HG02759 (cell line): Measurements from ENCODE around the gene PCK2.

Source experiments
- ATAC-seq: cut with Tn5 transposase; IDR thresholded peaks from one replicate; pipeline ENCODE4 v1.9.1; 2021; ENCODE audit warnings: mild to moderate bottlenecking, moderate library complexity; ENCODE audit not compliant: unreplicated experiment

PCK2 gene

DNA sequence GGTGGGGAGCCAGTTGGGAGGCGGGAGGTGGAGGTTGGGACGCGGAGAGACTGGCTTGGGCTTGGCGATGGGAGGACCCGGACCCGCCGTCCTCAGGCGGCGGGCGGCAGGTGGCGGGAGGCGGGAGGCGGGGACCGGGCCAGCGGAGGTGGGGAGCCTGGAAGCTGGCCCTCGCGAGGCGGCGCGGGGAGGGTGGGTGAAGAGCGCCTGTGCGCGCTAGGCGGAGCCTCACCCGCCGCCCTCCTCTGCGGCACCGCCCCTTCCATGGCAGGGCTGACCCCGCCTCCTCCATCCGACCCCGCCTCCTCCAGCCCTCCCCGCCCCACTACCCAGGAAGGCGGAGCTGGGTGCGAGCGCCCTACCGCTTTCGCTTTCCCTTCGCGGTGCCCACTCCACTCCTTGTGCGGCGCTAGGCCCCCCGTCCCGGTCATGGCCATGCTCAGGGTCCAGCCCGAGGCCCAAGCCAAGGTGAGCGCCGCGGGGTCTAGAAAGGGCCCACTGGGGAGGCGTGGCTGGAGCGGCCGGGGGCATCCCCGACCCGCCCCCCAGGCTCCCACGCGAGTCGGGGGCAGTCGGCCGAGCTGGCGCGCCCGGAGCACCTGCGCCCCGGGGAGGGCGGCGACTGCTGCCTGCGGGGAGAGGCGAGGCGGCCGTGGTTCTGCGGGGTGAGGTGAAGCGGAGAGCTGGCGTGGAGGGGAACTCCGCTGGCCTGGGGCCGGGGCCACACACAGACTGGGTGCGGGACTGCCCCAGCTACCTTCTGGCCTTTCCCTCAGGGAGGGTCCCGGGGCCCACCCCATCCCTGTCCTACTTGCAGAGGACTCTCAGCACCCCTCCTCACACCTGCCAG lies 41.9 kb downstream of the PCK2 start, which contains the start of gene PSME1:
PSME1 (plus strand) TSS at position 361 of the 850 bp plus-strand sequence; CDS start at position 430, 69 bp downstream.
- ATAC-seq, result peak; percentile 87

DNA sequence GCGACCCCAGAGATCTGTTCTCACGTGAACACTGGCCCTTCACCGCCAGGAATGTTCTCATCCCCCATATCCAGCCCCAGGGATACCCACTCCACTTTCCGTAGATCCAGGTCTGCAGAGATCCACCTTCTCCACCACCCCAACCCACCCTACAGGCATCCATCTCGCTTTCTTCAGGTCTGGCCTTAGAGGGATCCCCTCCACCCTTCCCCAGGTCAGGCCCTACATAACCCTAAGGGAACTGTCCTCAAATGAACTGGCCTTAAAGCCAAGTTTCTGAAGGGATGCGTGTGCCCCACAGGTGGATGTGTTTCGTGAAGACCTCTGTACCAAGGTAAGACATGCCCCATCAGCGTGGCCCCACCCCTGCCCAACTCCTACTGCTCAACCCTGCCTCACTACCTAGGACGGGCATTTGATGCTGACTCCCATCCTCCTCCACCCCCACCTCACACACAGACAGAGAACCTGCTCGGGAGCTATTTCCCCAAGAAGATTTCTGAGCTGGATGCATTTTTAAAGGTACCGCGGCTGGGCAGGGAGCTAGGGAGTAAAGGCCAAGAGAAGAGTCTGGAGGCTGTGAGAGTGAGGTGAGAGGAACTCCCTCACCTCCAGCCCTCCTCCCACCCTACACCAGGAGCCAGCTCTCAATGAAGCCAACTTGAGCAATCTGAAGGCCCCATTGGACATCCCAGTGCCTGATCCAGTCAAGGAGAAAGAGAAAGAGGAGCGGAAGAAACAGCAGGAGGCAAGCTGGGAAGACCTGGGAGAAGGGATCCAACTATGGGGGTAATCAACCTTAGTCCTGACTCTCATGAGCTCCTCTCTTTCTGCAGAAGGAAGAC lies 42.8 kb downstream of the PCK2 start:
- no peak for ATAC-seq

DNA sequence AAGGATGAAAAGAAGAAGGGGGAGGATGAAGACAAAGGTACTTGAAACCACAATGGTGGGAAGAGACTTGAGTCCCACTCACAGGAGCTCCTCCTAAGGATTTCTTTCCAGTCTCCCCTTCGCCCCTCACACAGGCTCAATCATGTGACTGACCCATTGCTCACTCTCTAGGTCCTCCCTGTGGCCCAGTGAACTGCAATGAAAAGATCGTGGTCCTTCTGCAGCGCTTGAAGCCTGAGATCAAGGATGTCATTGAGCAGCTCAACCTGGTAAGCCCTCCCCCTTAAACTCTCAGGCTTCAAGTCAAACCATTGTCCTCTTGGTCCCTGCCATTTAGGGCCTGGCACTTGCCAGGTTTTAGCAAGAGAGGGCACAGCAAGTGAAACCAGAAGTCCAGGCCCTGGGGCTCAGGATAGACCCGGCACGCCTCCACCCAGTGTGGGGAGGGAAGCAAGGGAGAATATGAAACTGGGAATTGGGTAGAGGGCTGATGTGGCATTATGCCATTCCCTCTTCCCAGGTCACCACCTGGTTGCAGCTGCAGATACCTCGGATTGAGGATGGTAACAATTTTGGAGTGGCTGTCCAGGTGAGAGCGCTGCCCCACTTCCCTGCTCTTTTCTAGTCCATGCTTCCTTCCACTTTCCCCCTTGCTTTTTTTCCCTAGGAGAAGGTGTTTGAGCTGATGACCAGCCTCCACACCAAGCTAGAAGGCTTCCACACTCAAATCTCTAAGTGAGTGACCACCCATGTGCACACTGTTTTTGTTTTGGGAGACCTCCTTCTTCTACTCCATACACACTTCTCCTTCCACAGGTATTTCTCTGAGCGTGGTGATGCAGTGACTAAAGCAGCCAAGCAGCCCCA lies 43.7 kb downstream of the PCK2 start:
- no peak for ATAC-seq

DNA sequence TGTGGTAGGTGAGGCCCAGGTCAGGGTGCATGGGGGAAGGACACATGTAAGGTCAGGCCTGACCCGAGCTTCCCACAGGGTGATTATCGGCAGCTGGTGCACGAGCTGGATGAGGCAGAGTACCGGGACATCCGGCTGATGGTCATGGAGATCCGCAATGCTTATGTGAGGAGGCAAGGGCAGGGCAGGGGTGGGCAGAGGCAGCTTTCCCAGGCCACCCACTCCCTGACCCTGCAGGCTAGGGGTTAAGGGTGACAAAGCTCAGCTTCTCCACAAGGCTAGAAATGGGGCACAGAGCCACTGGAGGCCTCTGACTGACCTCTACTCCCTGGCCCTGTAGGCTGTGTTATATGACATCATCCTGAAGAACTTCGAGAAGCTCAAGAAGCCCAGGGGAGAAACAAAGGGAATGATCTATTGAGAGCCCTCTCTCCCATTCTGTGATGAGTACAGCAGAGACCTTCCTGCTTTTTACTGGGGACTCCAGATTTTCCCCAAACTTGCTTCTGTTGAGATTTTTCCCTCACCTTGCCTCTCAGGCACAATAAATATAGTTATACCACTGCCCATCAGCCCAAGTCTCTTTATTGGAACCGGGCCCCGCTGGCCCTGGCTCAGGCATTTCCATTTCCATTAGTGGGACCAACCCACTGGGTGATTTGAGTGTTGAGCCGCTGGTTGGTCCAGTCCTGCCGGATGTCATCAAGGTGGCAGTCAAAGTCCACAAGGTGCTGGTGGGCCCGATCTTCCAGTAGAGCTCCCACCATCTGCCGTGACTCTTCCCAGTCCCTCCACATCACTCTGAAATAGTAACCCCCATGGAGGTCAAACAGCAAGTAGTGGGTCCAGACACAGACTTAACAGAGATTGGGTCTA lies 44.5 kb downstream of the PCK2 start:
- no peak for ATAC-seq

DNA sequence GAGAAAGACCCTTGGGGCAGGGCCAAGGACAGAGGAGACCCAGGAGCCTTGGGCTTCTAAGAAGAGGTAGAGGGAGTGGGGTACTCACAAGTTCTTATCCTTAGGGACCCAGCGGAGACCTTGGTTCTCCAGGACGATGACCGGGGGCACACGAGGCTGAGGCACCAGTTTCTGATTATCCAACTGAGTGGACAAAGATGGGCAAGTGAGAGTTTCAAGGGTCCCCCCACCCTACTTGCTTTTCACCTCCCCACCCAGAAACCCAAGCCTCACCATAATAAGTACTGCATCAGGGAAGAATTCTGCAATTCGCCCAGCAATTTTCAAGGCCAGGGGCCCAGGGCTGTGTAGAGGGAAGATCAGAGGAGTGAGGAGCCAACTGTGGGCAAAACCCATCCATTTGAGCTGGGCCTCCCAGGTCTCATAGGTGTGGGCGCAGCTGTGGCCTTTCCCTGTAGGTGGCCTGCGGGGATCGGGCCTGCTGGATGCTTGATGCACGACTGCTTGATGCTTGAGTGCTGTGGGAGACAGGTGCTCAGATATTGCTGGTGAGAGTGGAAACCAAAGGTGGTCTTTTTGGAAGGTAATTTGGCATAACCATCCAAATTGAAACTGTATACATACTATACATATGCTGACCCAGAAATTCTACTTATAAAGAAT lies 45.3 kb downstream of the PCK2 start:
- no peak for ATAC-seq

DNA sequence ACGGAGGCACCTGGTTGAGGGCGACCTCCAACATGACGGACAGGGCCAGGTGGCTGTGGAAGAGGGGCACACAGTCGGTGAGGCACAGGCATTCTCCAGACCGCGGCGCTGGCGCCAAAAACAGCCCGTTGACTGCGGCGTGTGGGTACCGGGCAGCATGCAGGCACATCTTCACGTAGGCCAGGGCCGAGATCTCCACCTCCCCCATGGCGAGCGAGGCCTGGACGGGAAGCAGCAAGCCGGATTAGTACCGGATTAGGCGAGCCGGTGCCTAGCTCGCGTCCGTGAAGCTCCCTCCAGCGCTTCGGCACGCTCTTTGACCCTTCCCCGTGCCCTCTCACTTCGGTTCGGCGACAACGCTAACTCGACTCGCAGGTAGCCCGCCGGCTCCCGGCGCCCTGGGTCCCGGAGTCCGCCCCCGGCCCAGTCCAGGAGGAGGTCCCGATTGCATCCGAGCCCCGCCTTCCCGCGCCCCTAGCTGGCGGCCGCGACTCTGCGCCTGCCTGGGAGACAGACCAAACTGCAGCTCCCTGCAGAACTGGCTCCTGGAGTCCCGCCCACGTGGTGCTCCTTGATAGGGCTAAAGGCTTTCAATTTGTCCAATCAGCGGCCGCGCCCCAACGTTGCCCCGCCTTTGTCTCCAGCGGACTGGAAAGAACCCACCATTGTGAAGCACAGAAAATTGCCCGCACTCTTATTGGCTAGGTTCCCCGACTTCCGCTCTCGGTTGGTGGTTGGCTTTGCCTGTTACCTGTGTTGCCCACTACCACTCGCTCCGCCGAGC lies 47.2 kb downstream of the PCK2 start, which contains the start of gene EMC9:
EMC9 (minus strand) TSS at position 495 of the 784 bp plus-strand sequence; CDS start at position 208, 287 bp downstream.
- ATAC-seq, result peak; percentile 89

DNA sequence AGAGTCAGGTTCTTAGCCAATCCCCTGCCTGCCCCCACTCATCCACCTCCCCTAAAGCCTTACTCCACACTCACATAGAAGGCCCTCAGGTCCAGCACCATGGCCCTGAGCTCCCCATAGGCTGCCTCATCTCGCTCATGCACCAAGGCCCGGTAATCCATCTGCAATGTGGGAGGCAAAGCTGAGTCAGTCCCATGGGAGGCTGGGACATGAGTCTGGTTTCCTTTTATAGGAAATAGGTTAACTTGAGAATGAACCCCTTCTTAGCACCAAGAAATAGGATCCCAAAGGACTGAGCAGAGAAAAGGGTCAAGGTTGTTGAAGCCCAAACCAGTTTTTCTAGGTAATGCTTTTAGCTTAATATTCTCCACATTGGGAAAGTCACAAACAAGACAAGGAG lies 49.4 kb downstream of the PCK2 start:
- no peak for ATAC-seq

DNA sequence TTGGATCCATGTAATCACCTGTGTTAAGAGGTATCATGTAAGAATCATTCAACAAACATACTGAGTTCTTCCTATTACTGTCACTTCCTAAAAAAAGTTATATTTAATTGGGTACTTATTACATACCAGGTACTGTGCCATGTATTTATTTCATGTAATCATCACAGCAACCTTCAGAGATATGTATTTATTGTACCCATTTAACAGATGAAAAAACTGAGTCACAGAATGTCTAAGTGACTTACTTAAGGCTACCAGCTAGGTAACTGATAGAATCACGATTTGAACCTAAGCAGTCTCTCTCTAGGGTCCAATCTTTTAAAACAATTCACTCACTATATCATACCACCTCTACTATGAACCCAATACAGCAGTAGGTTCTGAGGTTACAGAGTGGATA lies 50.3 kb downstream of the PCK2 start:
- ATAC-seq, result no peak

DNA sequence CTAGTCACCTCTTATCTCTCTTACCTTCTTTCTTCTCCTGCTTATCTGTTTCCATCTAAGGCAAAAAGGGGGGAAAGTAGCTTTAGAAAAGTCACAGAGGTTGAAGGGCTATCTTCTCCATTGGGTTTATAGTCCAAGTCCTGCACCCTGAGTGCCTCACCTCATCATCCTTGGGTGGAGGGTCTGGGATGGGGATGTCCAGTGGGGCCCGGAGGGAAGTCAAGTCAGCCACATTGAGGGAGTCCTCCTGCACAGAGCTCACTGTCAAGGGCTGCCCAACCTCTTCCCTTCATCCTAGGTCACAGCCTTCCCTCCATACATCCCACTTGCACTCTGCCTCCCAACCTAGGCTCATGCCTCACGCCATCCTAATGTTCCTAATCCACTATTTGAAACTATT lies 51.1 kb downstream of the PCK2 start:
- no peak for ATAC-seq

DNA sequence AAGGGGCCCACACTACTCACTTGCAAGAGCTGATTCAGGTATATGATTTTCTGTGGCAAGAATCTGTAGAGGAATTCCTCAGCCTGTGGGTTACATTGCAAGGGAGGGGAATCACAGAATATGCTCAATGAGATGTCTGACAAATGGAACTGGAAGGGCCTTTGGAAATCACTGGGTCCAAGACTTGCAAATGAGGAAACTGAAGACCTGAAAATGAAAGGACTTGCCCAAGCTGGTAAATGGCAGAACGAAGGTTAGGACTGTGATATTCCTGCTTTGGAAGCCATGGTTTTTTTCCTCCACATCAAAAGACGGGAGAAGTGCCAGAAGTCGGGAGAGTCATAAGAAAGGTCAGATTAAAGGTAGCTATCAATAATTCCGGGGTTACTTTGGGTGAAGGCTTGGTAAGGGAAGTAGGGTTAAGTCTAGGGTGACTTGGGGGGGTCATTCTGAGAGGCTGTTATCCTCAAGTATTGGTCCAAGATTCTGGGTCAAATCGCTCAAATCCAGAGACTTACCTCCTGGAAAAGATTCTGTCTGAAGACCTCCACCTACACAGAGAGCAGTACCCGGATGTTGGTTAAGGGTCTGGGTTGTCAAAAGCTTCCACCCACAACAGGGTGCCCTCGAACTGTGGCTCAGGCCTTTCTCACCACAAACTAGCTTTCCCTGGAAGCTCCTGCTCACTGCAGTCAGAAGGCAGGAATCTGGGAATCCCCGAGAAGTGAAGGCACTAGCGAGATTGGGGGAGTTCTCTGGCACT lies 51.8 kb downstream of the PCK2 start:
- no peak for ATAC-seq

DNA sequence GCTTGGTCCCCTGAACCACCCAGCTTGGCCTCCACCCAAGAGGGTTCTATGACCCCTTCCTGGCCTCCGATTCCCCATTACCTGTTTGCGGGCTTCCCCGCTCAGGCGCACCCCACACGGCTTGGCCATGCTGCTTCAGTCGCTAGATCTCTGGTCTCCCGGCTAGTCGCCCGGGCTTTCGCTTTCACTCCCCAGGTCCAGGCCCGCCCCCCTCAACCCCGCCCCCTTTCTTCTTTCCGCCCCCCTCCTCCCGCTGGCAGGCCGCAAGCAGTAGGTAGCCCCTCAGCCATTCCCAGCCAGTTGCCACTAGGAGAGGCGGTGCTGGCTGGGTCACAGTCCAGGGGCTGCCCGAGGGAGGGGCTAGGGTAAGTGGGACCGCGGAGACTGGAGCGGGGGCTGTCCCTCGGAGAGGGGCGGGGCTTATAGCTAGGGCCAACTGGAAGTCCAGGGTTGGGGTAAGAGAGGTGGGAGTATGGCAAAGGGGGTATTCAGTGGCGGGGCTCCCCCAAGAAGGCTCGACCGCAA lies 52.4 kb downstream of the PCK2 start, which contains the start of gene PSME2:
PSME2 (minus strand) TSS at position 158 of the 525 bp plus-strand sequence; CDS start at position 129, 29 bp downstream.
- peak; percentile 58 for ATAC-seq

DNA sequence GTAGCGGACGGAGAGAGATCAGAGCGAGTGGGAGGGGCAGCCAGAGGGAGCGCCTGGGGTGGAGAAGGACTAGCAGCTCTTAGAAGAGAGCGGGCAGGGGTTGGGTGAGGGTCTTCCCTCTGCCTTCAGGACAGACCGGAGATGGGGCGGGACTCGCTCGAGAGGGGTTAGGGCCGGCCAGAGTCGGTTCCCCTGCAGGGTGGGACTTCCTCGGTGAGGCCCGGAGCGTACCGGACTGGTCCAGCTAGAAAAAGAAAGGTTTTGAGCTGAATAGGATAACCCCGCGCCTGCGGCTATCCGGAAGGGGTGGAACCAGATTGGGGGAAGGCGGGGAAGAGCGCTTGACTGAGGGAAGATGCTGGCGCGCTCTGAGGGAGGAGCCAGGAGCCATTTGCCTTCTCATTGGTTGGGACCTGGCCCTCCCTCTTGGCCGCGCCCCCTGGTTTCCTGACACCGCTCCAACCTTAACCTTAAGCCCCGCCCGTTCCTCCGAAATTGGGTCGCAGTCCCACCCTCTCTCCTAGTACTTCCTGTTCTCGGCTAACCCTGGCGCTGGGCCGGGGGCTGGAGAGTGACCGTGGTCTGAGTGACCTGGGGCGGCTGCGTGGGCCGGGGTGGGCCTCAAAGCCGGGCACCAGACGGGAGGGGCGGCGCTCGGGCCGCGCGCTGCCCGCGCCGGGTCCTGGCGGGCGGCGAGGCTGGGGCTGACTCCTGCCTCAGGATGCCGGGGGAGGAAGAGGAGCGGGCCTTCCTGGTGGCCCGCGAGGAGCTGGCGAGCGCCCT lies 53.1 kb downstream of the PCK2 start, which contains the start of gene RNF31:
RNF31 (plus strand) TSS at position 521 of the 783 bp plus-strand sequence; CDS start at position 722, 201 bp downstream.
- ATAC-seq, result peak; percentile 86

DNA sequence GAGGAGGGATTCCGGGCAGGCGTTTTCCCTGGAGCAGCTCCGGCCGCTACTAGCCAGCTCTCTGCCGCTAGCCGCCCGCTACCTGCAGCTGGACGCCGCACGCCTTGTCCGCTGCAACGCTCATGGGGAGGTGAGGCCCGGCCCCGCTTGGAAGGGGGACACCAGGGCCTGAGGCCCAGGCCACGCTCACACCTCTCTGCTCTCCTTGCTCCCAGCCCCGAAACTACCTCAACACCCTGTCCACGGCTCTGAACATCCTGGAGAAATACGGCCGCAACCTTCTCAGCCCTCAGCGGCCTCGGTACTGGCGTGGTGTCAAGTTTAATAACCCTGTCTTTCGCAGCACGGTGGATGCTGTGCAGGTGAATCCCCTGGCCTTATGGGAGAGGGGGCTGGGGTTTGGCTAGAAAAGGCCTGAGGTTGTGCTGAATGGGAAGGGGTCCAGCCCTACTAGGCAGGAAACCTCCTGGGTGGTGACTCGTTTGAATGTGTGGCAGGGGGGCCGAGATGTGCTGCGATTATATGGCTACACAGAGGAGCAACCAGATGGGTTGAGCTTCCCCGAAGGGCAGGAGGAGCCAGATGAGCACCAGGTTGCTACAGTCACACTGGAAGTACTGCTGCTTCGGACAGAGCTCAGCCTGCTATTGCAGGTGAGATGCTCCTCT lies 53.8 kb downstream of the PCK2 start:
- no peak for ATAC-seq

DNA sequence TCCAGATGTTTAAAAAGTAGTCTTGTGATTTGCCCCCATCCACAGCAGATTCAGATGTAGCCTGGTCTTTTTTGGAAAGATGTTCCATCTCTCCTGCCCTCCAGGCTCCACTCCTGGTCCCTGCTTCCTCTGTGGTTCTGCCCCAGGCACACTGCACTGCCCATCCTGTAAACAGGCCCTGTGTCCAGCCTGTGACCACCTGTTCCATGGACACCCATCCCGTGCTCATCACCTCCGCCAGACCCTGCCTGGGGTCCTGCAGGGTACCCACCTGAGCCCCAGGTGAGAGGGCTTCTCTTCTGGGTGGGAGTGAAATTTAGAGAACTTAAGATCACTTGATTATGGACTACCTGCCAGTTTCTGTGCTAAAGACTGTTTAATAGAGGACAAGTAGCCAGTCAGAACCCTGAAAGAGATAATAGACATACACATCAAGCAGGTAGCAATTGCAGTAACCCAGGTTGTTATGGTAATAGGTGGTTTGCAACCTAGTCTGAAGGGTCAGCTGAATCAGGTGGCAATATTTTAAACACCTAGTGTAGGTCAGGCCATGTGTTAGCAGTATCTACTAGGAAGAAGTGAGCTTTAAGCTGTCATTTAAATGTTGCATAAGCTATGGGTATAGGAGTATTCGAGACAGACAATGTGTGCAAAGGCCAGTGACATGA lies 55.3 kb downstream of the PCK2 start:
- no peak for ATAC-seq

DNA sequence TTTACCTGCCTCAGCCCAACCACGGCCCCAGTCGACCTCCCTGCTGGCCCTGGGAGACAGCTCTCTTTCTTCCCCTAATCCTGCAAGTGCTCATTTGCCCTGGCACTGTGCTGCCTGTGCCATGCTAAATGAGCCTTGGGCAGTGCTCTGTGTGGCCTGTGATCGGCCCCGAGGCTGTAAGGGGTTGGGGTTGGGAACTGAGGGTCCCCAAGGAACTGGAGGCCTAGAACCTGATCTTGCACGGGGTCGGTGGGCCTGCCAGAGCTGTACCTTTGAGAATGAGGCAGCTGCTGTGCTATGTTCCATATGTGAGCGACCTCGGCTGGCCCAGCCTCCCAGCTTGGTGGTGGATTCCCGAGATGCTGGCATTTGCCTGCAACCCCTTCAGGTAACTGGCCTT lies 56.0 kb downstream of the PCK2 start:
- ATAC-seq, result no peak
